Activated naive CD4-positive, alpha-beta T cell treated with anti-CD3 and anti-CD28 coated beads, Interleukin-2, amount 50 U/mL, for 72 hours (primary cell): ENCODE data around the gene TRIM54. TPM values are rescaled to one million over a fixed set of nuclear protein-coding genes. Genes with fewer than 3 reads are reported as not detected.
"Not testable (repeated sequence)": the region's sequence is repeated elsewhere in the genome, so short reads cannot be mapped to it uniquely, and the experiment has no call there.

Source experiments
- ATAC-seq, 2 donors: fragments of 150-1000 bp; cut with Tn5 transposase; 2 replicates each; pipeline ENCODE4 v1.10.0; 2021; ENCODE audit warnings: mild to moderate bottlenecking in 2 of 2, moderate library complexity in 2 of 2
- DNase-seq, 2 donors: peaks; one replicate each; pipeline ENCODE4 v3.0.0; 2021 to 2022; ENCODE audit warnings: low spot score in 2 of 2
- H3K27ac Mint-ChIP-seq, 2 donors: one replicate each; pipeline ENCODE4 v1.8.0; 2022; ENCODE audit warnings: mild to moderate bottlenecking in 2 of 2, mixed read lengths in 2 of 2
- H3K36me3 Mint-ChIP-seq, 2 donors: one replicate each; pipeline ENCODE4 v1.8.0; 2022; ENCODE audit warnings: mixed read lengths in 2 of 2
- H3K9me3 Mint-ChIP-seq, 2 donors: one replicate each; pipeline ENCODE4 v1.8.0; 2022; ENCODE audit warnings: mixed read lengths in 2 of 2
- total RNA-seq, 2 donors: library from RNA; stranded (reverse); gene quantifications; one replicate each; pipeline ENCODE4 v1.2.3, GENCODE V29; 2022

The TRIM54 gene
- total RNA-seq, 2 donors from 2014 or later, result not detected

- no peak for DNase-seq
- ATAC-seq, result no peak
- Mint-ChIP-seq H3K36me3 (no peaks in the 10 kb centered on the region), H3K9me3 (no peaks in the 10 kb centered on the region), H3K27ac (no peak overlapping the region)
These were observed 31.4 kb upstream of the TRIM54 start for GRCh38 chr2:27250652-27251379.

GRCh38 chr2:27251766-27252165, 30.5 kb upstream of the TRIM54 start:
- Mint-ChIP-seq H3K9me3 (no peaks in the 10 kb centered on the region), H3K27ac (no peak overlapping the region), H3K36me3 (no peaks in the 10 kb centered on the region)
- ATAC-seq (no peak), DNase-seq (no peak)

GRCh38 chr2:27255187-27255586, 27.0 kb upstream of the TRIM54 start:
- ATAC-seq (no peak), DNase-seq (no peak)
- H3K9me3 Mint-ChIP-seq, result no peaks in the 10 kb centered on the region
- H3K27ac Mint-ChIP-seq, result no peak overlapping the region
- no peaks in the 10 kb centered on the region for H3K36me3 Mint-ChIP-seq

GRCh38 chr2:27255660-27256059, 26.6 kb upstream of the TRIM54 start:
- no peak for ATAC-seq
- no peak overlapping the region for H3K27ac Mint-ChIP-seq
- H3K36me3 Mint-ChIP-seq, result peaks cover 0 to under 1% of the 10 kb centered on the region in 2 donors
- H3K9me3 Mint-ChIP-seq, result no peaks in the 10 kb centered on the region
- DNase-seq, result no peak

- Mint-ChIP-seq H3K27ac (no peak overlapping the region), H3K9me3 (no peaks in the 10 kb centered on the region), H3K36me3 (peaks cover 0 to 5% of the 10 kb centered on the region in 2 donors)
- ATAC-seq, result no peak
- DNase-seq, result no peak
These were observed 25.3 kb upstream of the TRIM54 start for GRCh38 chr2:27256855-27257454.

GRCh38 chr2:27258051-27258450, 24.2 kb upstream of the TRIM54 start:
- peaks cover under 1 to 5% of the 10 kb centered on the region in 2 donors for H3K36me3 Mint-ChIP-seq

GRCh38 chr2:27261241-27261925, 20.8 kb upstream of the TRIM54 start:
- no peak overlapping the region for H3K27ac Mint-ChIP-seq
- peaks cover 5% of the 10 kb centered on the region in 2 donors for H3K36me3 Mint-ChIP-seq
- ATAC-seq (no peak), DNase-seq (no peak)
- H3K9me3 Mint-ChIP-seq, result no peaks in the 10 kb centered on the region

More at GRCh38 chr2:27258051-27258450, 24.2 kb upstream of the TRIM54 start:
- Mint-ChIP-seq H3K9me3 (no peaks in the 10 kb centered on the region), H3K27ac (no peak overlapping the region)
- ATAC-seq (no peak), DNase-seq (no peak)

GRCh38 chr2:27261926-27262298, 20.3 kb upstream of the TRIM54 start:
- ATAC-seq, result peak in 1 of 2 donors; percentile 9
- no peak overlapping the region for H3K27ac Mint-ChIP-seq
- no peak for DNase-seq
- H3K9me3 Mint-ChIP-seq, result no peaks in the 10 kb centered on the region
- H3K36me3 Mint-ChIP-seq, result peaks cover 5% of the 10 kb centered on the region in 2 donors

GRCh38 chr2:27262379-27263286, 19.6 kb upstream of the TRIM54 start, which contains the start of gene SLC30A3:
Gene SLC30A3, minus strand, starts transcription at chr2:27263047. Its CDS starts 141 bp downstream, at chr2:27262906.
- no peak within 1 kb of the TSS for H3K27ac Mint-ChIP-seq
- no peaks in the 10 kb centered on the region for H3K9me3 Mint-ChIP-seq
- peaks cover 5% of the 10 kb centered on the region in 2 donors for H3K36me3 Mint-ChIP-seq
- peak in 1 of 2 donors; percentile 72 for DNase-seq
- peak; percentile 23 to 83 for ATAC-seq

GRCh38 chr2:27263287-27264252, 18.7 kb upstream of the TRIM54 start:
- Mint-ChIP-seq H3K9me3 (no peaks in the 10 kb centered on the region), H3K27ac (no peak overlapping the region), H3K36me3 (peaks cover 5% of the 10 kb centered on the region in 2 donors)
- no peak for DNase-seq
- no peak for ATAC-seq

- H3K9me3 Mint-ChIP-seq, result no peaks in the 10 kb centered on the region
- DNase-seq (peak in 1 of 2 donors; percentile 16), ATAC-seq (peak; percentile 44 to 64)
- H3K27ac Mint-ChIP-seq, result no peak overlapping the region
- H3K36me3 Mint-ChIP-seq, result peaks cover 5% of the 10 kb centered on the region in 2 donors
These were observed 17.9 kb upstream of the TRIM54 start for GRCh38 chr2:27264253-27264752.

- peaks cover 5% of the 10 kb centered on the region in 2 donors for H3K36me3 Mint-ChIP-seq
- H3K27ac Mint-ChIP-seq, result no peak overlapping the region
- H3K9me3 Mint-ChIP-seq, result no peaks in the 10 kb centered on the region
- ATAC-seq (peak; percentile 46 to 78), DNase-seq (peak; percentile 47 to 67)
These were observed 17.3 kb upstream of the TRIM54 start for GRCh38 chr2:27264753-27265535.

- no peak for ATAC-seq
- no peak for DNase-seq
- Mint-ChIP-seq H3K9me3 (no peaks in the 10 kb centered on the region), H3K27ac (no peak overlapping the region), H3K36me3 (peaks cover 5% of the 10 kb centered on the region in 2 donors)
These were observed 16.7 kb upstream of the TRIM54 start for GRCh38 chr2:27265536-27265870.

- ATAC-seq, DNase-seq, H3K27ac Mint-ChIP-seq, H3K36me3 Mint-ChIP-seq, H3K9me3 Mint-ChIP-seq: not testable (repeated sequence)
These were observed 13.9 kb upstream of the TRIM54 start for GRCh38 chr2:27268296-27268695.

- no peak for DNase-seq
- peak overlapping the region in 1 of 2 donors; percentile 32 for H3K27ac Mint-ChIP-seq
- H3K36me3 Mint-ChIP-seq, result no peaks in the 10 kb centered on the region
- no peaks in the 10 kb centered on the region for H3K9me3 Mint-ChIP-seq
- no peak for ATAC-seq
These were observed 12.1 kb upstream of the TRIM54 start for GRCh38 chr2:27270131-27270530.
